ENCODE results near the gene INSL3.
A peak's percentile ranks its signal among the peaks of the same experiment; 100 is the strongest.

INSL3 gene

GRCh38 chr19:17797424-17798201, 23.7 kb downstream of the INSL3 start:
- TF ChIP-seq CTCF (IDR thresholded peaks at IDR 0.05; ENCODE audit: insufficient read depth, low read depth, low read length, missing control alignments) = no peak
- no peak overlapping the region for H3K4me3 ChIP-seq (ENCODE audit: low read length)
- DNase-seq (ENCODE audit: low read depth) = peak; percentile 95

GRCh38 chr19:17796838-17797423, 24.4 kb downstream of the INSL3 start:
- no peak overlapping the region for H3K4me3 ChIP-seq (ENCODE audit: low read length)
- TF ChIP-seq CTCF (IDR thresholded peaks at IDR 0.05; ENCODE audit: insufficient read depth, low read depth, low read length, missing control alignments) = no peak
- DNase-seq (ENCODE audit: low read depth) = no peak

- TF ChIP-seq CTCF (IDR thresholded peaks at IDR 0.05; ENCODE audit: insufficient read depth, low read depth, low read length, missing control alignments) = no peak
- peak overlapping the region; percentile 32 for H3K4me3 ChIP-seq (ENCODE audit: low read length)
- DNase-seq (ENCODE audit: low read depth) = no peak
These were observed 25.1 kb downstream of the INSL3 start for GRCh38 chr19:17796013-17796837.

- no peak for DNase-seq (ENCODE audit: low read depth)
- H3K4me3 ChIP-seq (ENCODE audit: low read length) = peak overlapping the region; percentile 32
- no peak for TF ChIP-seq CTCF (IDR thresholded peaks at IDR 0.05; ENCODE audit: insufficient read depth, low read depth, low read length, missing control alignments)
These were observed 25.8 kb downstream of the INSL3 start for GRCh38 chr19:17795495-17795856.

GRCh38 chr19:17794731-17795494, 26.4 kb downstream of the INSL3 start, which contains the start of gene B3GNT3:
Gene B3GNT3 (plus strand): TSS chr19:17795138. CDS start chr19:17807808, 12,670 bp downstream.
- TF ChIP-seq CTCF (IDR thresholded peaks at IDR 0.05; ENCODE audit: insufficient read depth, low read depth, low read length, missing control alignments) = no peak
- DNase-seq (ENCODE audit: low read depth) = peak; percentile 70
- peak within 1 kb of the TSS; percentile 32 for H3K4me3 ChIP-seq (ENCODE audit: low read length)

- no peak for DNase-seq (ENCODE audit: low read depth)
- H3K4me3 ChIP-seq (ENCODE audit: low read length) = no peak overlapping the region
- no peak for TF ChIP-seq CTCF (IDR thresholded peaks at IDR 0.05; ENCODE audit: insufficient read depth, low read depth, low read length, missing control alignments)
These were observed 26.9 kb downstream of the INSL3 start for GRCh38 chr19:17794412-17794730.

Data from epithelial cell of esophagus (primary cell).